Measurements from ENCODE around the gene ZNF615.

- TF ChIP-seq POLR2A (IDR thresholded peaks at IDR 0.05): no peak
- no peak for TF ChIP-seq CTCF (IDR thresholded peaks at IDR 0.05)
Observed at GRCh38 chr19:51977346-51977745, 30.7 kb downstream of the ZNF615 start.

All from heart left ventricle (tissue), 13 donors.